ENCODE results near the gene KCNQ4. TPM values are rescaled to one million over a fixed set of nuclear protein-coding genes. Genes with fewer than 3 reads are reported as not detected.

The KCNQ4 gene
- total and polyA plus RNA-seq, 5 donors from 2014 or later: 0.10 to 0.44 (median 0.19) TPM; not detected in 1

GRCh38 chr1:40872276-40872675 lies 88.7 kb downstream of the KCNQ4 start:
- H3K4me1 Mint-ChIP-seq: peaks cover 6 to 20% (median 16%) of the 10 kb centered on the region in 4 donors
- Histone ChIP-seq H3K4me3 (ENCODE audit: low read depth, low read length) (no peak overlapping the region), H3K4me1 (ENCODE audit: control insufficient read depth, insufficient read depth, low read length, poor library complexity, severe bottlenecking) (peaks cover 14% of the 10 kb centered on the region), H3K27me3 (ENCODE audit: control insufficient read depth, insufficient read depth, low read length) (no peaks in the 10 kb centered on the region), H3K9me3 (ENCODE audit: control insufficient read depth in 2 of 2, low read length in 2 of 2) (peaks cover 0 to 3% of the 10 kb centered on the region in 2 experiments), H3K27ac (ENCODE audit: insufficient read depth, low read length, poor library complexity, severe bottlenecking) (no peak overlapping the region), H3K36me3 (ENCODE audit: control insufficient read depth, insufficient read depth, low read length) (no peaks in the 10 kb centered on the region)
- ATAC-seq (ENCODE audit: low read depth in 2 of 2): no peak
- peaks cover 0 to 7% (median 2%) of the 10 kb centered on the region in 7 donors for H3K9me3 Mint-ChIP-seq
- H3K4me3 Mint-ChIP-seq: no peak overlapping the region
- H3K27me3 Mint-ChIP-seq: no peaks in the 10 kb centered on the region
- no peaks in the 10 kb centered on the region for H3K36me3 Mint-ChIP-seq
- no peak for DNase-seq
- peak overlapping the region in 1 of 3 donors; percentile 21 for H3K27ac Mint-ChIP-seq

GRCh38 chr1:40873863-40874472 lies 90.4 kb downstream of the KCNQ4 start:
- no peaks in the 10 kb centered on the region for H3K36me3 ChIP-seq (ENCODE audit: control insufficient read depth, insufficient read depth, low read length)
- no peaks in the 10 kb centered on the region for H3K36me3 Mint-ChIP-seq
- no peaks in the 10 kb centered on the region for H3K27me3 ChIP-seq (ENCODE audit: control insufficient read depth, insufficient read depth, low read length)
- peak overlapping the region in 1 of 3 donors; percentile 20 for H3K27ac Mint-ChIP-seq
- ATAC-seq (ENCODE audit: low read depth in 2 of 2): no peak
- H3K27ac ChIP-seq (ENCODE audit: insufficient read depth, low read length, poor library complexity, severe bottlenecking): no peak overlapping the region
- no peak overlapping the region for H3K4me3 Mint-ChIP-seq
- DNase-seq: no peak
- H3K9me3 Mint-ChIP-seq: peaks cover 0 to 7% (median 2%) of the 10 kb centered on the region in 7 donors
- H3K27me3 Mint-ChIP-seq: peaks cover 4% of the 10 kb centered on the region
- peaks cover 6 to 20% (median 14%) of the 10 kb centered on the region in 4 donors for H3K4me1 Mint-ChIP-seq
- H3K4me1 ChIP-seq (ENCODE audit: control insufficient read depth, insufficient read depth, low read length, poor library complexity, severe bottlenecking): peaks cover 14% of the 10 kb centered on the region
- no peak overlapping the region for H3K4me3 ChIP-seq (ENCODE audit: low read depth, low read length)
- H3K9me3 ChIP-seq (ENCODE audit: control insufficient read depth in 2 of 2, low read length in 2 of 2): peaks cover 0 to 3% of the 10 kb centered on the region in 2 experiments

GRCh38 chr1:40876436-40876761 lies 92.8 kb downstream of the KCNQ4 start:
- ATAC-seq (ENCODE audit: low read depth in 2 of 2): no peak
- Histone ChIP-seq H3K4me3 (ENCODE audit: low read depth, low read length) (no peak overlapping the region), H3K36me3 (ENCODE audit: control insufficient read depth, insufficient read depth, low read length) (no peaks in the 10 kb centered on the region), H3K9me3 (ENCODE audit: control insufficient read depth in 2 of 2, low read length in 2 of 2) (no peaks in the 10 kb centered on the region), H3K27me3 (ENCODE audit: control insufficient read depth, insufficient read depth, low read length) (no peaks in the 10 kb centered on the region), H3K4me1 (ENCODE audit: control insufficient read depth, insufficient read depth, low read length, poor library complexity, severe bottlenecking) (peaks cover 14% of the 10 kb centered on the region), H3K27ac (ENCODE audit: insufficient read depth, low read length, poor library complexity, severe bottlenecking) (no peak overlapping the region)
- Mint-ChIP-seq H3K4me3 (no peak overlapping the region), H3K27ac (peak overlapping the region in 1 of 3 donors; percentile 87), H3K9me3 (peaks cover 0 to 7% (median 0%) of the 10 kb centered on the region in 7 donors), H3K27me3 (peaks cover 4% of the 10 kb centered on the region), H3K36me3 (no peaks in the 10 kb centered on the region), H3K4me1 (peaks cover 6 to 20% (median 11%) of the 10 kb centered on the region in 4 donors)
- no peak for DNase-seq

- H3K4me3 Mint-ChIP-seq: no peak overlapping the region
- no peak overlapping the region for H3K27ac ChIP-seq (ENCODE audit: insufficient read depth, low read length, poor library complexity, severe bottlenecking)
- peaks cover 4% of the 10 kb centered on the region for H3K27me3 Mint-ChIP-seq
- no peak overlapping the region for H3K4me3 ChIP-seq (ENCODE audit: low read depth, low read length)
- H3K9me3 ChIP-seq (ENCODE audit: control insufficient read depth in 2 of 2, low read length in 2 of 2): no peaks in the 10 kb centered on the region
- H3K36me3 ChIP-seq (ENCODE audit: control insufficient read depth, insufficient read depth, low read length): no peaks in the 10 kb centered on the region
- H3K27me3 ChIP-seq (ENCODE audit: control insufficient read depth, insufficient read depth, low read length): no peaks in the 10 kb centered on the region
- peaks cover 14% of the 10 kb centered on the region for H3K4me1 ChIP-seq (ENCODE audit: control insufficient read depth, insufficient read depth, low read length, poor library complexity, severe bottlenecking)
- no peak for DNase-seq
- H3K36me3 Mint-ChIP-seq: no peaks in the 10 kb centered on the region
- ATAC-seq (ENCODE audit: low read depth in 2 of 2): no peak
- H3K9me3 Mint-ChIP-seq: peaks cover 0 to 7% (median 0%) of the 10 kb centered on the region in 7 donors
- H3K4me1 Mint-ChIP-seq: peaks cover 6 to 20% (median 11%) of the 10 kb centered on the region in 4 donors
- peak overlapping the region in 1 of 3 donors; percentile 36 for H3K27ac Mint-ChIP-seq
Observed at GRCh38 chr1:40876891-40877290, 93.3 kb downstream of the KCNQ4 start.

- Mint-ChIP-seq H3K27me3 (peaks cover 10% of the 10 kb centered on the region), H3K4me3 (no peak overlapping the region), H3K9me3 (peaks cover 0 to 7% (median 0%) of the 10 kb centered on the region in 7 donors), H3K4me1 (peaks cover 6 to 20% (median 11%) of the 10 kb centered on the region in 4 donors), H3K27ac (no peak overlapping the region), H3K36me3 (no peaks in the 10 kb centered on the region)
- Histone ChIP-seq H3K4me1 (ENCODE audit: control insufficient read depth, insufficient read depth, low read length, poor library complexity, severe bottlenecking) (peaks cover 14% of the 10 kb centered on the region), H3K27ac (ENCODE audit: insufficient read depth, low read length, poor library complexity, severe bottlenecking) (no peak overlapping the region), H3K4me3 (ENCODE audit: low read depth, low read length) (no peak overlapping the region), H3K36me3 (ENCODE audit: control insufficient read depth, insufficient read depth, low read length) (no peaks in the 10 kb centered on the region), H3K9me3 (ENCODE audit: control insufficient read depth in 2 of 2, low read length in 2 of 2) (no peaks in the 10 kb centered on the region), H3K27me3 (ENCODE audit: control insufficient read depth, insufficient read depth, low read length) (no peaks in the 10 kb centered on the region)
- DNase-seq: no peak
- ATAC-seq (ENCODE audit: low read depth in 2 of 2): no peak
Observed at GRCh38 chr1:40877698-40878097, 94.1 kb downstream of the KCNQ4 start.

GRCh38 chr1:40878906-40879305 lies 95.3 kb downstream of the KCNQ4 start:
- H3K4me3 Mint-ChIP-seq: no peak overlapping the region
- no peak for ATAC-seq (ENCODE audit: low read depth in 2 of 2)
- H3K27ac Mint-ChIP-seq: peak overlapping the region in 1 of 3 donors; percentile 62
- Histone ChIP-seq H3K27me3 (ENCODE audit: control insufficient read depth, insufficient read depth, low read length) (peaks cover 2% of the 10 kb centered on the region), H3K4me3 (ENCODE audit: low read depth, low read length) (no peak overlapping the region), H3K36me3 (ENCODE audit: control insufficient read depth, insufficient read depth, low read length) (no peaks in the 10 kb centered on the region), H3K4me1 (ENCODE audit: control insufficient read depth, insufficient read depth, low read length, poor library complexity, severe bottlenecking) (peaks cover 17% of the 10 kb centered on the region), H3K9me3 (ENCODE audit: control insufficient read depth in 2 of 2, low read length in 2 of 2) (no peaks in the 10 kb centered on the region), H3K27ac (ENCODE audit: insufficient read depth, low read length, poor library complexity, severe bottlenecking) (no peak overlapping the region)
- peaks cover 6 to 23% (median 12%) of the 10 kb centered on the region in 4 donors for H3K4me1 Mint-ChIP-seq
- peaks cover 19% of the 10 kb centered on the region for H3K27me3 Mint-ChIP-seq
- H3K9me3 Mint-ChIP-seq: peaks cover 0 to 7% (median 0%) of the 10 kb centered on the region in 7 donors
- no peak for DNase-seq
- no peaks in the 10 kb centered on the region for H3K36me3 Mint-ChIP-seq

GRCh38 chr1:40879482-40880175 lies 96.0 kb downstream of the KCNQ4 start:
- ATAC-seq (ENCODE audit: low read depth in 2 of 2): no peak
- peaks cover 6 to 26% (median 13%) of the 10 kb centered on the region in 4 donors for H3K4me1 Mint-ChIP-seq
- no peak for DNase-seq
- peaks cover 23% of the 10 kb centered on the region for H3K27me3 Mint-ChIP-seq
- peaks cover 2% of the 10 kb centered on the region for H3K27me3 ChIP-seq (ENCODE audit: control insufficient read depth, insufficient read depth, low read length)
- H3K9me3 ChIP-seq (ENCODE audit: control insufficient read depth in 2 of 2, low read length in 2 of 2): no peaks in the 10 kb centered on the region
- no peak overlapping the region for H3K4me3 Mint-ChIP-seq
- H3K36me3 ChIP-seq (ENCODE audit: control insufficient read depth, insufficient read depth, low read length): no peaks in the 10 kb centered on the region
- H3K27ac ChIP-seq (ENCODE audit: insufficient read depth, low read length, poor library complexity, severe bottlenecking): no peak overlapping the region
- peak overlapping the region in 2 of 3 donors; percentile 20 to 38 for H3K27ac Mint-ChIP-seq
- H3K36me3 Mint-ChIP-seq: no peaks in the 10 kb centered on the region
- no peak overlapping the region for H3K4me3 ChIP-seq (ENCODE audit: low read depth, low read length)
- peaks cover 0 to 7% (median 0%) of the 10 kb centered on the region in 7 donors for H3K9me3 Mint-ChIP-seq
- peaks cover 19% of the 10 kb centered on the region for H3K4me1 ChIP-seq (ENCODE audit: control insufficient read depth, insufficient read depth, low read length, poor library complexity, severe bottlenecking)

Data from CD4-positive, CD25-positive, alpha-beta regulatory T cell (primary cell).